ENCODE data around the gene KIF15. TPM values are rescaled to one million over a fixed set of nuclear protein-coding genes. Genes with fewer than 3 reads are reported as not detected.

Gene KIF15
- 10 to 100 TPM; 42.1 to 45.8 TPM for total RNA-seq

- H3K36me3 Mint-ChIP-seq (ENCODE audit: low read depth) = peaks cover 59% of the 10 kb centered on the region
- intact Hi-C loops (cut with micrococcal nuclease) = loop anchor here (1.0 to 5.0 kb wide), 7 partner anchors 32 to 423 kb away; partner anchors contain the start of genes TCAIM and ZNF501
- H3K27me3 Mint-ChIP-seq (ENCODE audit: low read depth) = no peaks in the 10 kb centered on the region
- H3K4me3 Mint-ChIP-seq = peak within 1 kb of the TSS; percentile 94
- peaks cover 20% of the 10 kb centered on the region for H3K9me3 Mint-ChIP-seq
- H3K27ac Mint-ChIP-seq = peak within 1 kb of the TSS; percentile 86
- peaks cover 26% of the 10 kb centered on the region for H3K4me1 Mint-ChIP-seq (ENCODE audit: low read depth)
- CTCF ChIA-PET = interaction anchor here (0.7 to 0.9 kb wide), 2 partner anchors 105 to 153 kb away, joined by 3 read pairs; no protein-coding TSS in a partner anchor
- peak; percentile 99 for DNase-seq
Measured at GRCh38 chr3:44761424-44762169, at the start of gene KIF15, which contains the start of gene KIAA1143. Gene KIF15, plus strand, starts transcription at chr3:44761794. Its CDS starts 72 bp downstream, at chr3:44761866. Gene KIAA1143, minus strand, starts transcription at chr3:44761619. Its CDS starts 17 bp downstream, at chr3:44761602.

- H3K27ac Mint-ChIP-seq = peak within 1 kb of the TSS; percentile 60
- H3K4me3 Mint-ChIP-seq = peak within 1 kb of the TSS; percentile 81
- H3K27me3 Mint-ChIP-seq (ENCODE audit: low read depth) = peaks cover 13% of the 10 kb centered on the region
- peaks cover 15% of the 10 kb centered on the region for H3K4me1 Mint-ChIP-seq (ENCODE audit: low read depth)
- intact Hi-C loops (cut with micrococcal nuclease) = loop anchor here (1.0 to 5.0 kb wide), 2 partner anchors 17 to 85 kb away; partner anchors contain the start of genes ZNF197 and ZNF501
- peak; percentile 72 for DNase-seq
- H3K9me3 Mint-ChIP-seq = peaks cover 42% of the 10 kb centered on the region
- H3K36me3 Mint-ChIP-seq (ENCODE audit: low read depth) = peaks cover 48% of the 10 kb centered on the region
- CTCF ChIA-PET = interaction anchor here (1.2 to 1.4 kb wide), 2 partner anchors 17 to 52 kb away, joined by 3 read pairs; partner anchors contain the start of gene ZNF501
Measured at GRCh38 chr3:44712455-44713075, 49.0 kb upstream of the KIF15 start, which contains the start of gene ZNF502. Gene ZNF502, plus strand, starts transcription at chr3:44712660. Its CDS starts 7,602 bp downstream, at chr3:44720262.

GRCh38 chr3:44721231-44722102 lies 40.1 kb upstream of the KIF15 start:
- H3K36me3 Mint-ChIP-seq (ENCODE audit: low read depth) = peaks cover 64% of the 10 kb centered on the region
- no peaks in the 10 kb centered on the region for H3K27me3 Mint-ChIP-seq (ENCODE audit: low read depth)
- H3K9me3 Mint-ChIP-seq = peaks cover 80% of the 10 kb centered on the region

GRCh38 chr3:44722103-44722401 lies 39.5 kb upstream of the KIF15 start:
- no peaks in the 10 kb centered on the region for H3K27me3 Mint-ChIP-seq (ENCODE audit: low read depth)
- H3K36me3 Mint-ChIP-seq (ENCODE audit: low read depth) = peaks cover 59% of the 10 kb centered on the region
- CTCF ChIA-PET = no interaction called here
- H3K27ac Mint-ChIP-seq = no peak overlapping the region
- no peak overlapping the region for H3K4me3 Mint-ChIP-seq
- H3K4me1 Mint-ChIP-seq (ENCODE audit: low read depth) = no peaks in the 10 kb centered on the region
- DNase-seq = no peak
- intact Hi-C loops (cut with micrococcal nuclease) = no loop called here
- peaks cover 76% of the 10 kb centered on the region for H3K9me3 Mint-ChIP-seq

More at GRCh38 chr3:44721231-44722102, 40.1 kb upstream of the KIF15 start:
- DNase-seq = no peak
- CTCF ChIA-PET = no interaction called here
- Mint-ChIP-seq H3K4me3 (no peak overlapping the region), H3K4me1 (ENCODE audit: low read depth) (no peaks in the 10 kb centered on the region), H3K27ac (no peak overlapping the region)
- intact Hi-C loops (cut with micrococcal nuclease) = no loop called here

- peaks cover 55% of the 10 kb centered on the region for H3K36me3 Mint-ChIP-seq (ENCODE audit: low read depth)
- CTCF ChIA-PET = interaction anchor here (0.8 to 1.7 kb wide), 2 partner anchors 10 to 18 kb away, joined by 3 to 7 read pairs; partner anchors contain the start of gene ZNF502
- peaks cover 9% of the 10 kb centered on the region for H3K4me1 Mint-ChIP-seq (ENCODE audit: low read depth)
Measured at GRCh38 chr3:44729384-44729910, 32.1 kb upstream of the KIF15 start, which contains the start of gene ZNF501. Gene ZNF501, plus strand, starts transcription at chr3:44729635. Its CDS starts 4,787 bp downstream, at chr3:44734422.

GRCh38 chr3:44734646-44735168 lies 26.9 kb upstream of the KIF15 start:
- DNase-seq = no peak
- H3K27ac Mint-ChIP-seq = no peak overlapping the region
- intact Hi-C loops (cut with micrococcal nuclease) = no loop called here
- H3K9me3 Mint-ChIP-seq = peaks cover 60% of the 10 kb centered on the region
- CTCF ChIA-PET = no interaction called here
- peaks cover 56% of the 10 kb centered on the region for H3K36me3 Mint-ChIP-seq (ENCODE audit: low read depth)
- no peaks in the 10 kb centered on the region for H3K27me3 Mint-ChIP-seq (ENCODE audit: low read depth)
- no peak overlapping the region for H3K4me3 Mint-ChIP-seq
- peaks cover 4% of the 10 kb centered on the region for H3K4me1 Mint-ChIP-seq (ENCODE audit: low read depth)

More at GRCh38 chr3:44729384-44729910, 32.1 kb upstream of the KIF15 start, which contains the start of gene ZNF501:
- H3K27me3 Mint-ChIP-seq (ENCODE audit: low read depth) = no peaks in the 10 kb centered on the region
- peak within 1 kb of the TSS; percentile 90 for H3K4me3 Mint-ChIP-seq
- peak within 1 kb of the TSS; percentile 73 for H3K27ac Mint-ChIP-seq
- DNase-seq = peak; percentile 94
- H3K9me3 Mint-ChIP-seq = peaks cover 55% of the 10 kb centered on the region
- intact Hi-C loops (cut with micrococcal nuclease) = loop anchor here (1.0 to 2.0 kb wide), 5 partner anchors 17 to 391 kb away; partner anchors contain the start of genes KIAA1143, KIF15, TCAIM and ZNF35

GRCh38 chr3:44761101-44761423 lies 532 bp upstream of the KIF15 start:
- intact Hi-C loops (cut with micrococcal nuclease) = loop anchor here (1.0 to 5.0 kb wide), 7 partner anchors 32 to 423 kb away; partner anchors contain the start of genes TCAIM and ZNF501
- DNase-seq = no peak
- H3K27me3 Mint-ChIP-seq (ENCODE audit: low read depth) = no peaks in the 10 kb centered on the region
- peak overlapping the region; percentile 94 for H3K4me3 Mint-ChIP-seq
- CTCF ChIA-PET = interaction anchor here (0.7 kb wide), 1 partner anchor 105 kb away, joined by 3 read pairs; no protein-coding TSS in a partner anchor
- H3K9me3 Mint-ChIP-seq = peaks cover 20% of the 10 kb centered on the region
- H3K27ac Mint-ChIP-seq = peak overlapping the region; percentile 86
- H3K4me1 Mint-ChIP-seq (ENCODE audit: low read depth) = peaks cover 26% of the 10 kb centered on the region
- peaks cover 60% of the 10 kb centered on the region for H3K36me3 Mint-ChIP-seq (ENCODE audit: low read depth)

GRCh38 chr3:44762170-44762677 lies 630 bp downstream of the KIF15 start:
- CTCF ChIA-PET = interaction anchor here (0.9 kb wide), 1 partner anchor 152 kb away, joined by 3 read pairs; no protein-coding TSS in a partner anchor
- intact Hi-C loops (cut with micrococcal nuclease) = loop anchor here (5.0 kb wide), 2 partner anchors 230 to 390 kb away; no protein-coding TSS in a partner anchor

GRCh38 chr3:44762690-44763089 lies 1.1 kb downstream of the KIF15 start:
- no peak for DNase-seq
- H3K36me3 Mint-ChIP-seq (ENCODE audit: low read depth) = peaks cover 56% of the 10 kb centered on the region
- intact Hi-C loops (cut with micrococcal nuclease) = loop anchor here (5.0 kb wide), 2 partner anchors 230 to 390 kb away; no protein-coding TSS in a partner anchor
- H3K4me1 Mint-ChIP-seq (ENCODE audit: low read depth) = peaks cover 20% of the 10 kb centered on the region
- H3K27me3 Mint-ChIP-seq (ENCODE audit: low read depth) = peaks cover 3% of the 10 kb centered on the region
- H3K27ac Mint-ChIP-seq = no peak overlapping the region
- peaks cover 17% of the 10 kb centered on the region for H3K9me3 Mint-ChIP-seq
- CTCF ChIA-PET = no interaction called here
- peak overlapping the region; percentile 94 for H3K4me3 Mint-ChIP-seq

More at GRCh38 chr3:44762170-44762677, 630 bp downstream of the KIF15 start:
- Mint-ChIP-seq H3K4me3 (peak overlapping the region; percentile 94), H3K27me3 (ENCODE audit: low read depth) (peaks cover 2% of the 10 kb centered on the region), H3K9me3 (peaks cover 19% of the 10 kb centered on the region), H3K27ac (peak overlapping the region; percentile 86), H3K36me3 (ENCODE audit: low read depth) (peaks cover 58% of the 10 kb centered on the region), H3K4me1 (ENCODE audit: low read depth) (peaks cover 25% of the 10 kb centered on the region)
- no peak for DNase-seq

GRCh38 chr3:44764248-44764647 lies 2.7 kb downstream of the KIF15 start:
- no peak overlapping the region for H3K4me3 Mint-ChIP-seq
- peaks cover 13% of the 10 kb centered on the region for H3K4me1 Mint-ChIP-seq (ENCODE audit: low read depth)
- H3K27ac Mint-ChIP-seq = no peak overlapping the region
- peaks cover 49% of the 10 kb centered on the region for H3K36me3 Mint-ChIP-seq (ENCODE audit: low read depth)
- intact Hi-C loops (cut with micrococcal nuclease) = loop anchor here (5.0 kb wide), 2 partner anchors 232 to 388 kb away; no protein-coding TSS in a partner anchor
- DNase-seq = no peak
- peaks cover 12% of the 10 kb centered on the region for H3K9me3 Mint-ChIP-seq
- H3K27me3 Mint-ChIP-seq (ENCODE audit: low read depth) = peaks cover 3% of the 10 kb centered on the region
- CTCF ChIA-PET = interaction anchor here (0.6 kb wide), 1 partner anchor 15 kb away, joined by 4 read pairs; no protein-coding TSS in a partner anchor

All from activated naive CD4-positive, alpha-beta T cell treated with anti-CD3 and anti-CD28 coated beads for 36 hours (primary cell).